BLaER1 (cell line): ENCODE measurements around the gene FGF11.

Experiments
- H3K27ac ChIP-seq: shearing (Covaris generic); formaldehyde crosslinking; 2 replicates; pipeline ENCODE4 v1.8.1; 2022
- H3K27me3 ChIP-seq: shearing (Covaris generic); formaldehyde crosslinking; 2 replicates; pipeline ENCODE4 v1.8.1; 2022
- H3K36me3 ChIP-seq: shearing (Covaris generic); formaldehyde crosslinking; 2 replicates; pipeline ENCODE4 v1.8.1; 2022
- H3K4me1 ChIP-seq: shearing (Covaris generic); formaldehyde crosslinking; 2 replicates; pipeline ENCODE4 v1.8.1; 2022
- H3K4me2 ChIP-seq: shearing (Covaris generic); formaldehyde crosslinking; 2 replicates; pipeline ENCODE4 v1.8.1; 2022
- H3K4me3 ChIP-seq: shearing (Covaris generic); formaldehyde crosslinking; 2 replicates; pipeline ENCODE4 v1.8.1; 2022
- H3K9ac ChIP-seq: shearing (Covaris generic); formaldehyde crosslinking; 2 replicates; pipeline ENCODE4 v1.8.1; 2022
- H3K9me3 ChIP-seq: shearing (Covaris generic); formaldehyde crosslinking; 2 replicates; pipeline ENCODE4 v1.8.1; 2022
- H4K20me1 ChIP-seq: shearing (Covaris generic); formaldehyde crosslinking; 2 replicates; pipeline ENCODE4 v1.8.1; 2022
- Cebpa-rat ChIP-seq: shearing (Covaris generic); IDR thresholded peaks from 2 replicates; pipeline ENCODE4 v1.8.1; 2022

Gene FGF11

DNA sequence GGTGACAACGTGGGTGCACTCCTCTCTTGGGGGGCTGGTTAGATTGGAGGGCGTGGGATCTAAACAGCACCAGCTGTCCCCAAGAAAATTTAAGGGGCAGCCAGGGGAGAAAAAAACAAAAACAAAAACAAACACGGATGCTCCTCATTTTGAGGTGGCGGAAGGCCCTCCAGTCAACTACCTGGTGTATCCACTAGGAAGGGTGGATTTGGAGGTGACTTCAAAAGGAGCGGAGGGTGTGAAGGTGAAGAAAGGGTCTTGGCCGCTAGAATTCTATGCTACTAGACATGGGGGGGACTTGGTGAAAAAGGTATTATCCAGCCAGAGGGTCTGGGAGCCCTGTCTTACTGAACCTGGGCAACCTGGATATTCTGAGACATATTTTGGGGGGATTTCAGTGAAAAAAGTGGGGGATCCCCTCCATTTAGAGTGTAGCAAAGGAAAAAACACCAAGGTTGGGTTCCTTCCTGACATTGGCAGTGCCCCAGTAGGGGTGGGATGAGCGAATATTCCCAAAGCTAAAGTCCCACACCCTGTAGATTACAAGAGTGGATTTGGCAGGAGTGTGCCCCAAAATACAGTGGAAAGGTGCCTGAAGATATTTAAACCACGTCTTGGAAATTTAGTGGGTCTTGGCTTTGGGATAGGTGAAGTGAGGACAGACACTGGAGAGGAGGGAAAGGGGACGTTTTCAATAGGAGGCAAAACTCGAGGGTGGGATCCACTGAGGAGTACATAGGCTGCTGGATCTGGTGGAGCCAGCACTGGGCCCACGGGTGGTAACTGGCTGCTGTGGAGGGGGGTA lies 454 bp upstream of the FGF11 start:
- H3K4me3 ChIP-seq: peak overlapping the region; percentile 76

GRCh38 chr17:7440113-7440833 lies 961 bp downstream of the FGF11 start:
- peak overlapping the region; percentile 63 for H3K4me3 ChIP-seq
- peak overlapping the region; percentile 75 for H3K4me2 ChIP-seq
- no peaks in the 10 kb centered on the region for H3K36me3 ChIP-seq
- TF ChIP-seq Cebpa-rat: no peak
- H3K27me3 ChIP-seq: peaks cover 83% of the 10 kb centered on the region
- H3K9me3 ChIP-seq: no peaks in the 10 kb centered on the region
- peaks cover 82% of the 10 kb centered on the region for H4K20me1 ChIP-seq
- peaks cover 61% of the 10 kb centered on the region for H3K4me1 ChIP-seq
- no peak overlapping the region for H3K27ac ChIP-seq
- H3K9ac ChIP-seq: peak overlapping the region; percentile 7; the same call in 1 of the 2 replicates

More for the DNA sequence above, 454 bp upstream of the FGF11 start:
- Histone ChIP-seq H3K9me3 (no peaks in the 10 kb centered on the region), H3K9ac (0 out of 2 replicates have a peak overlapping the region, but pooled peaks have one; percentile 48), H3K36me3 (no peaks in the 10 kb centered on the region), H3K4me1 (peaks cover 48% of the 10 kb centered on the region), H3K4me2 (peak overlapping the region; percentile 93), H3K27ac (no peak overlapping the region), H4K20me1 (peaks cover 70% of the 10 kb centered on the region), H3K27me3 (peaks cover 69% of the 10 kb centered on the region)
- no peak for TF ChIP-seq Cebpa-rat

- H3K27me3 ChIP-seq: peaks cover 88% of the 10 kb centered on the region
Measured at GRCh38 chr17:7440834-7441195, 1.5 kb downstream of the FGF11 start.

GRCh38 chr17:7441266-7441665 lies 2.0 kb downstream of the FGF11 start:
- no peak for TF ChIP-seq Cebpa-rat
- H3K9ac ChIP-seq: no peak overlapping the region

More at GRCh38 chr17:7440834-7441195, 1.5 kb downstream of the FGF11 start:
- Histone ChIP-seq H3K27ac (no peak overlapping the region), H3K9me3 (no peaks in the 10 kb centered on the region), H4K20me1 (peaks cover 88% of the 10 kb centered on the region), H3K9ac (no peak overlapping the region), H3K4me3 (peak overlapping the region; percentile 63), H3K36me3 (no peaks in the 10 kb centered on the region), H3K4me2 (peak overlapping the region; percentile 75), H3K4me1 (peaks cover 66% of the 10 kb centered on the region)
- TF ChIP-seq Cebpa-rat: no peak

DNA sequence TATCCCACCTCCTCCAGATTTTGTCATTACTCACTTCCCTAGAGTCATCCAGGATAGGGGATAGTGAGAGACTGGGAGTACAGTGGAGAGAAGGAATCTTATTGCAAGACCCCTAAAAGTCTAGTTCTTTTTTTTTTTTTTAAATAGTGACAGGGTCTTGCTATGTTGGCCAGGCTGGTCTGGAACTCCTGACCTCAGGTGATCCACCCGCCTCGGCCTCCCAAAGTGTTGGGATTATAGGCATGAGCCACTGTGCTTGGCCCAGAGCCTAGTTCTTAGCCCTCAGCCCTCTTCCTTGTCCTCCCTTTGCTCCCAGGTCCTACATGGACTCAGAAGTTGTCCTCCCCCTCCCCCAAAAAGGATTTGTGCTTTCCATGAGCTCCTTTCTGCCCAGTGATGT lies 2.8 kb downstream of the FGF11 start:
- no peak overlapping the region for H3K9ac ChIP-seq
- H3K27me3 ChIP-seq: peaks cover 100% of the 10 kb centered on the region
- H3K27ac ChIP-seq: no peak overlapping the region
- peaks cover 81% of the 10 kb centered on the region for H4K20me1 ChIP-seq
- peaks cover 54% of the 10 kb centered on the region for H3K4me1 ChIP-seq
- H3K4me3 ChIP-seq: no peak overlapping the region
- H3K9me3 ChIP-seq: no peaks in the 10 kb centered on the region
- TF ChIP-seq Cebpa-rat: no peak
- H3K4me2 ChIP-seq: no peak overlapping the region
- no peaks in the 10 kb centered on the region for H3K36me3 ChIP-seq

More at GRCh38 chr17:7441266-7441665, 2.0 kb downstream of the FGF11 start:
- H3K27ac ChIP-seq: no peak overlapping the region
- peaks cover 93% of the 10 kb centered on the region for H3K27me3 ChIP-seq
- H4K20me1 ChIP-seq: peaks cover 89% of the 10 kb centered on the region
- peaks cover 63% of the 10 kb centered on the region for H3K4me1 ChIP-seq
- no peak overlapping the region for H3K4me3 ChIP-seq
- H3K4me2 ChIP-seq: no peak overlapping the region
- H3K36me3 ChIP-seq: no peaks in the 10 kb centered on the region
- H3K9me3 ChIP-seq: no peaks in the 10 kb centered on the region

- H3K4me3 ChIP-seq: no peak overlapping the region
- H4K20me1 ChIP-seq: peaks cover 64% of the 10 kb centered on the region
- H3K36me3 ChIP-seq: no peaks in the 10 kb centered on the region
- H3K9me3 ChIP-seq: no peaks in the 10 kb centered on the region
- no peak overlapping the region for H3K9ac ChIP-seq
- H3K4me2 ChIP-seq: peak overlapping the region; percentile 91
- H3K27ac ChIP-seq: no peak overlapping the region
- peaks cover 100% of the 10 kb centered on the region for H3K27me3 ChIP-seq
- H3K4me1 ChIP-seq: peaks cover 38% of the 10 kb centered on the region
- no peak for TF ChIP-seq Cebpa-rat
Measured at GRCh38 chr17:7443499-7444485, 4.5 kb downstream of the FGF11 start.

GRCh38 chr17:7444682-7445618 lies 5.6 kb downstream of the FGF11 start, which contains the start of gene CHRNB1:
CHRNB1 (plus strand) TSS chr17:7445061; CDS start chr17:7445128, 67 bp downstream.
- Histone ChIP-seq H3K27ac (no peak within 1 kb of the TSS), H3K9me3 (no peaks in the 10 kb centered on the region), H3K4me3 (peak within 1 kb of the TSS; percentile 61), H3K4me1 (peaks cover 28% of the 10 kb centered on the region), H4K20me1 (peaks cover 52% of the 10 kb centered on the region), H3K4me2 (peak within 1 kb of the TSS; percentile 91), H3K9ac (no peak within 1 kb of the TSS), H3K27me3 (peaks cover 89% of the 10 kb centered on the region), H3K36me3 (no peaks in the 10 kb centered on the region)
- no peak for TF ChIP-seq Cebpa-rat

DNA sequence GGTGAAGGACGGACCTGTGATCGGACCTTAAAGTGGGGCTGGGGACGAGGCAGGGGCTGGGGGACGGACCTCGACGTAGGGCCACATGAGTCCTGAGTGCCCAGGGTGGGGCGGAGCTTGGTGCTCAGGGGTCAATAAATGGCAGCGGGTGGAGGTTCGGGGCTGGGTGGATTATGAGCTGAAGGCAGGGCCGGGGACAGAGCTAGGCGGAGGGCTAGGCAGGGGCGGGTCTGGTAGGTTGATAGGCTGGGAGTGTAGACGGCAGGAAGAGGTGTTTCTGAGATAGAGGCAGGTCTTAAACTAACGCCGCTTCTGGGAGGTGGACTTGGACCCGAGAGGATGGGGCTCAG lies 6.3 kb downstream of the FGF11 start:
- Histone ChIP-seq H3K9ac (no peak overlapping the region), H3K9me3 (no peaks in the 10 kb centered on the region), H3K36me3 (no peaks in the 10 kb centered on the region), H3K4me3 (peak overlapping the region; percentile 61; the same call in 1 of the 2 replicates), H3K27me3 (peaks cover 83% of the 10 kb centered on the region), H3K4me2 (peak overlapping the region; percentile 91), H3K4me1 (peaks cover 21% of the 10 kb centered on the region), H4K20me1 (peaks cover 46% of the 10 kb centered on the region), H3K27ac (no peak overlapping the region)
- no peak for TF ChIP-seq Cebpa-rat
